Ishikawa (cell line): Measurements from ENCODE around the gene UCN3.

Experiments
- CEBPB ChIP-seq: IDR thresholded peaks from 2 replicates; pipeline ENCODE4 v1.6.1; 2012
- CREB1 ChIP-seq: IDR thresholded peaks from 2 replicates; pipeline ENCODE4 v1.6.1; 2012; ENCODE audit warnings: low read depth
- EGR1 ChIP-seq: IDR thresholded peaks from 2 replicates; pipeline ENCODE4 v1.6.1; 2012
- EP300 ChIP-seq: IDR thresholded peaks from 2 replicates; pipeline ENCODE4 v1.6.1; 2012; ENCODE audit warnings: borderline replicate concordance
- FOXM1 ChIP-seq: IDR thresholded peaks from 2 replicates; pipeline ENCODE4 v1.6.1; 2012; ENCODE audit warnings: low read depth, borderline replicate concordance
- MAX ChIP-seq: IDR thresholded peaks from 2 replicates; pipeline ENCODE4 v1.6.1; 2012
- NFIC ChIP-seq: IDR thresholded peaks from 2 replicates; pipeline ENCODE4 v1.6.1; 2012
- RAD21 ChIP-seq: IDR thresholded peaks from 2 replicates; pipeline ENCODE4 v1.6.1; 2012; ENCODE audit warnings: low read depth
- REST ChIP-seq: IDR thresholded peaks from 2 replicates; pipeline ENCODE4 v1.6.1; 2012; ENCODE audit warnings: low read depth, mild to moderate bottlenecking
- TAF1 ChIP-seq: IDR thresholded peaks from 2 replicates; pipeline ENCODE4 v1.6.1; 2012; ENCODE audit warnings: low read depth, mild to moderate bottlenecking
- TCF12 ChIP-seq: IDR thresholded peaks from 2 replicates; pipeline ENCODE4 v1.6.1; 2012; ENCODE audit warnings: low read depth
- TEAD4 ChIP-seq: IDR thresholded peaks from 2 replicates; pipeline ENCODE4 v1.6.1; 2012
- USF1 ChIP-seq: IDR thresholded peaks from 2 replicates; pipeline ENCODE4 v1.6.1; 2012
- YY1 ChIP-seq: IDR thresholded peaks from 2 replicates; pipeline ENCODE4 v1.6.1; 2012; ENCODE audit warnings: low read depth
- ZBTB7A ChIP-seq: IDR thresholded peaks from 2 replicates; pipeline ENCODE4 v1.6.1; 2012; ENCODE audit warnings: low read depth

The UCN3 gene

GRCh38 chr10:5361966-5362365 lies 2.8 kb upstream of the UCN3 start:
- TF ChIP-seq RAD21 (no peak), TAF1 (no peak), YY1 (no peak), MAX (no peak), NFIC (no peak), TCF12 (no peak), FOXM1 (no peak), EGR1 (no peak), USF1 (no peak), CEBPB (no peak), TEAD4 (no peak), REST (no peak)

- TF ChIP-seq TAF1, result no peak
- TF ChIP-seq ZBTB7A, result no peak
- no peak for TF ChIP-seq EGR1
- no peak for TF ChIP-seq YY1
- no peak for TF ChIP-seq NFIC
- no peak for TF ChIP-seq FOXM1
- no peak for TF ChIP-seq MAX
- TF ChIP-seq RAD21, result no peak
- no peak for TF ChIP-seq CREB1
- no peak for TF ChIP-seq EP300
These were observed 1.9 kb upstream of the UCN3 start for GRCh38 chr10:5362873-5363272.

GRCh38 chr10:5364374-5364773 lies 392 bp upstream of the UCN3 start:
- no peak for TF ChIP-seq MAX
- no peak for TF ChIP-seq RAD21
- TF ChIP-seq NFIC, result no peak
- no peak for TF ChIP-seq FOXM1
- TF ChIP-seq CREB1, result no peak
- no peak for TF ChIP-seq ZBTB7A
- no peak for TF ChIP-seq TAF1
- no peak for TF ChIP-seq TEAD4
- no peak for TF ChIP-seq EP300
- TF ChIP-seq REST, result no peak
- TF ChIP-seq TCF12, result no peak
- TF ChIP-seq CEBPB, result no peak
- no peak for TF ChIP-seq EGR1
- TF ChIP-seq YY1, result no peak

GRCh38 chr10:5365928-5366327 lies 1.2 kb downstream of the UCN3 start:
- TF ChIP-seq REST, result no peak
- TF ChIP-seq FOXM1, result no peak
- no peak for TF ChIP-seq TCF12

- TF ChIP-seq EP300 (no peak), TEAD4 (no peak), FOXM1 (no peak), ZBTB7A (no peak)
These were observed 4.8 kb downstream of the UCN3 start for GRCh38 chr10:5369362-5370158.
